ENCODE results near the gene KCNH2.

The KCNH2 gene

GRCh38 chr7:150994141-150994837 lies 16.2 kb upstream of the KCNH2 start:
- Histone ChIP-seq H3K4me3 (ENCODE audit: low read depth, low read length) (no peak overlapping the region), H3K27ac (ENCODE audit: low read depth, low read length) (no peak overlapping the region), H3K36me3 (ENCODE audit: insufficient read depth, low read length) (no peaks in the 10 kb centered on the region)

GRCh38 chr7:150993511-150993910 lies 15.4 kb upstream of the KCNH2 start:
- Histone ChIP-seq H3K4me3 (ENCODE audit: low read depth, low read length) (no peak overlapping the region), H3K36me3 (ENCODE audit: insufficient read depth, low read length) (no peaks in the 10 kb centered on the region), H3K27me3 (ENCODE audit: insufficient read depth, low read length) (no peaks in the 10 kb centered on the region), H3K79me2 (ENCODE audit: control insufficient read depth, insufficient read depth, low read length, unreplicated experiment) (no peaks in the 10 kb centered on the region), H3K4me1 (ENCODE audit: control insufficient read depth, insufficient read depth, low read length, unreplicated experiment) (no peaks in the 10 kb centered on the region), H3K27ac (ENCODE audit: low read depth, low read length) (no peak overlapping the region), H2AFZ (ENCODE audit: low read length, unreplicated experiment) (no peak overlapping the region)

More at GRCh38 chr7:150994141-150994837, 16.2 kb upstream of the KCNH2 start:
- H3K27me3 ChIP-seq (ENCODE audit: insufficient read depth, low read length), result no peaks in the 10 kb centered on the region
- H3K4me1 ChIP-seq (ENCODE audit: control insufficient read depth, insufficient read depth, low read length, unreplicated experiment), result no peaks in the 10 kb centered on the region
- no peaks in the 10 kb centered on the region for H3K79me2 ChIP-seq (ENCODE audit: control insufficient read depth, insufficient read depth, low read length, unreplicated experiment)
- no peak overlapping the region for H2AFZ ChIP-seq (ENCODE audit: low read length, unreplicated experiment)

GRCh38 chr7:150992833-150993302 lies 14.7 kb upstream of the KCNH2 start:
- Histone ChIP-seq H3K79me2 (ENCODE audit: control insufficient read depth, insufficient read depth, low read length, unreplicated experiment) (no peaks in the 10 kb centered on the region), H3K4me3 (ENCODE audit: low read depth, low read length) (no peak overlapping the region), H2AFZ (ENCODE audit: low read length, unreplicated experiment) (no peak overlapping the region), H3K36me3 (ENCODE audit: insufficient read depth, low read length) (no peaks in the 10 kb centered on the region), H3K27ac (ENCODE audit: low read depth, low read length) (no peak overlapping the region), H3K4me1 (ENCODE audit: control insufficient read depth, insufficient read depth, low read length, unreplicated experiment) (peaks cover 4% of the 10 kb centered on the region), H3K27me3 (ENCODE audit: insufficient read depth, low read length) (peaks cover 5% of the 10 kb centered on the region)

- Histone ChIP-seq H3K4me3 (ENCODE audit: low read depth, low read length) (no peak overlapping the region), H3K79me2 (ENCODE audit: control insufficient read depth, insufficient read depth, low read length, unreplicated experiment) (no peaks in the 10 kb centered on the region), H3K27me3 (ENCODE audit: insufficient read depth, low read length) (peaks cover 12% of the 10 kb centered on the region), H3K27ac (ENCODE audit: low read depth, low read length) (no peak overlapping the region), H3K36me3 (ENCODE audit: insufficient read depth, low read length) (no peaks in the 10 kb centered on the region), H3K4me1 (ENCODE audit: control insufficient read depth, insufficient read depth, low read length, unreplicated experiment) (peaks cover 4% of the 10 kb centered on the region), H2AFZ (ENCODE audit: low read length, unreplicated experiment) (no peak overlapping the region)
These were observed 14.0 kb upstream of the KCNH2 start for GRCh38 chr7:150992051-150992640.

- Histone ChIP-seq H3K36me3 (ENCODE audit: insufficient read depth, low read length) (no peaks in the 10 kb centered on the region), H3K27ac (ENCODE audit: low read depth, low read length) (no peak within 1 kb of the TSS), H3K4me3 (ENCODE audit: low read depth, low read length) (no peak within 1 kb of the TSS), H2AFZ (ENCODE audit: low read length, unreplicated experiment) (no peak within 1 kb of the TSS), H3K79me2 (ENCODE audit: control insufficient read depth, insufficient read depth, low read length, unreplicated experiment) (no peaks in the 10 kb centered on the region), H3K27me3 (ENCODE audit: insufficient read depth, low read length) (peaks cover 19% of the 10 kb centered on the region), H3K4me1 (ENCODE audit: control insufficient read depth, insufficient read depth, low read length, unreplicated experiment) (peaks cover 4% of the 10 kb centered on the region)
These were observed 12.5 kb upstream of the KCNH2 start, which contains the start of gene NOS3 for GRCh38 chr7:150990416-150991186. Gene NOS3, plus strand, starts transcription at chr7:150991017. Its CDS starts 2,787 bp downstream, at chr7:150993804.

GRCh38 chr7:150989456-150989855 lies 11.3 kb upstream of the KCNH2 start:
- H3K27me3 ChIP-seq (ENCODE audit: insufficient read depth, low read length), result peaks cover 19% of the 10 kb centered on the region
- no peak overlapping the region for H2AFZ ChIP-seq (ENCODE audit: low read length, unreplicated experiment)
- peaks cover 4% of the 10 kb centered on the region for H3K4me1 ChIP-seq (ENCODE audit: control insufficient read depth, insufficient read depth, low read length, unreplicated experiment)
- H3K79me2 ChIP-seq (ENCODE audit: control insufficient read depth, insufficient read depth, low read length, unreplicated experiment), result no peaks in the 10 kb centered on the region
- H3K36me3 ChIP-seq (ENCODE audit: insufficient read depth, low read length), result no peaks in the 10 kb centered on the region
- no peak overlapping the region for H3K4me3 ChIP-seq (ENCODE audit: low read depth, low read length)
- no peak overlapping the region for H3K27ac ChIP-seq (ENCODE audit: low read depth, low read length)

GRCh38 chr7:150988230-150989226 lies 10.4 kb upstream of the KCNH2 start:
- H2AFZ ChIP-seq (ENCODE audit: low read length, unreplicated experiment), result no peak overlapping the region
- no peak overlapping the region for H3K27ac ChIP-seq (ENCODE audit: low read depth, low read length)
- H3K27me3 ChIP-seq (ENCODE audit: insufficient read depth, low read length), result peaks cover 22% of the 10 kb centered on the region
- no peaks in the 10 kb centered on the region for H3K79me2 ChIP-seq (ENCODE audit: control insufficient read depth, insufficient read depth, low read length, unreplicated experiment)
- peaks cover 4% of the 10 kb centered on the region for H3K4me1 ChIP-seq (ENCODE audit: control insufficient read depth, insufficient read depth, low read length, unreplicated experiment)
- no peaks in the 10 kb centered on the region for H3K36me3 ChIP-seq (ENCODE audit: insufficient read depth, low read length)
- no peak overlapping the region for H3K4me3 ChIP-seq (ENCODE audit: low read depth, low read length)

- no peak overlapping the region for H2AFZ ChIP-seq (ENCODE audit: low read length, unreplicated experiment)
- no peaks in the 10 kb centered on the region for H3K79me2 ChIP-seq (ENCODE audit: control insufficient read depth, insufficient read depth, low read length, unreplicated experiment)
- no peak overlapping the region for H3K4me3 ChIP-seq (ENCODE audit: low read depth, low read length)
- H3K4me1 ChIP-seq (ENCODE audit: control insufficient read depth, insufficient read depth, low read length, unreplicated experiment), result peaks cover 4% of the 10 kb centered on the region
- H3K36me3 ChIP-seq (ENCODE audit: insufficient read depth, low read length), result no peaks in the 10 kb centered on the region
- H3K27me3 ChIP-seq (ENCODE audit: insufficient read depth, low read length), result peaks cover 42% of the 10 kb centered on the region
- H3K27ac ChIP-seq (ENCODE audit: low read depth, low read length), result no peak overlapping the region
These were observed 8.4 kb upstream of the KCNH2 start for GRCh38 chr7:150986556-150986955.

GRCh38 chr7:150986099-150986512 lies 8.0 kb upstream of the KCNH2 start:
- peaks cover 46% of the 10 kb centered on the region for H3K27me3 ChIP-seq (ENCODE audit: insufficient read depth, low read length)
- no peak overlapping the region for H2AFZ ChIP-seq (ENCODE audit: low read length, unreplicated experiment)
- H3K36me3 ChIP-seq (ENCODE audit: insufficient read depth, low read length), result no peaks in the 10 kb centered on the region
- H3K4me1 ChIP-seq (ENCODE audit: control insufficient read depth, insufficient read depth, low read length, unreplicated experiment), result peaks cover 4% of the 10 kb centered on the region
- H3K4me3 ChIP-seq (ENCODE audit: low read depth, low read length), result no peak overlapping the region
- H3K27ac ChIP-seq (ENCODE audit: low read depth, low read length), result no peak overlapping the region
- H3K79me2 ChIP-seq (ENCODE audit: control insufficient read depth, insufficient read depth, low read length, unreplicated experiment), result no peaks in the 10 kb centered on the region

GRCh38 chr7:150983893-150984368 lies 5.8 kb upstream of the KCNH2 start:
- no peaks in the 10 kb centered on the region for H3K36me3 ChIP-seq (ENCODE audit: insufficient read depth, low read length)
- H3K4me1 ChIP-seq (ENCODE audit: control insufficient read depth, insufficient read depth, low read length, unreplicated experiment), result peaks cover 4% of the 10 kb centered on the region
- H3K27ac ChIP-seq (ENCODE audit: low read depth, low read length), result no peak overlapping the region
- H3K79me2 ChIP-seq (ENCODE audit: control insufficient read depth, insufficient read depth, low read length, unreplicated experiment), result no peaks in the 10 kb centered on the region
- H2AFZ ChIP-seq (ENCODE audit: low read length, unreplicated experiment), result no peak overlapping the region
- no peak overlapping the region for H3K4me3 ChIP-seq (ENCODE audit: low read depth, low read length)
- H3K27me3 ChIP-seq (ENCODE audit: insufficient read depth, low read length), result peaks cover 68% of the 10 kb centered on the region
